ENCODE results near the gene RPA3. TPM values are rescaled to one million over a fixed set of nuclear protein-coding genes. Genes with fewer than 3 reads are reported as not detected.

Gene RPA3
- total and polyA plus RNA-seq, 2 of the 13 experiments (the other 11 are each of a cell fraction or from before 2014, with no cell fraction given) = 38.3 to 154 TPM

- no peak overlapping the region for H3K9ac ChIP-seq (ENCODE audit: insufficient read depth, low read depth, low read length)
- in situ Hi-C loops (cut with HindIII; ENCODE audit: extremely low pct_ligation_motif_present, low pct_unique_long_range_greater_than_20kb) = no loop called here
- BruUV-seq (replicated peaks) = no TSS peak
- no peak for FAIRE-seq
- DNase-seq (ENCODE audit: low spot score) = no peak
- H2AFZ ChIP-seq (ENCODE audit: low read length) = no peak overlapping the region
- ChIA-PET POLR2A (no interaction called here), CTCF (ENCODE audit: low intra/inter-chr PET ratio, low total read pairs) (no interaction called here)
- no peaks in the 10 kb centered on the region for H3K36me3 ChIP-seq (replicated peaks in 1 of 2; ENCODE audit: control insufficient read depth in 1 of 2, insufficient read depth in 2 of 2, low read length in 2 of 2)
- H3K4me1 ChIP-seq (ENCODE audit: insufficient read depth, low read length) = peaks cover 6% of the 10 kb centered on the region
- no peaks in the 10 kb centered on the region for H3K79me2 ChIP-seq (ENCODE audit: insufficient read depth, low read length)
- no peaks in the 10 kb centered on the region for H4K20me1 ChIP-seq (ENCODE audit: insufficient read depth, low read length)
- H3K4me2 ChIP-seq (ENCODE audit: low read depth, low read length) = no peak overlapping the region
- intact Hi-C loops (cut with micrococcal nuclease; ENCODE audit: unreplicated experiment) = no loop called here
- no peak overlapping the region for H3K4me3 ChIP-seq (replicated peaks in 1 of 3; ENCODE audit: insufficient read depth in 1 of 3, low read depth in 2 of 3, low read length in 3 of 3)
- H3K9me3 ChIP-seq (ENCODE audit: low read length) = no peaks in the 10 kb centered on the region
- 95% methylated on average over 1 of the region's 1 CpG for WGBS (ENCODE audit: low lambda C conversion rate)
- no peak for ATAC-seq
- H3K27ac ChIP-seq (ENCODE audit: extremely low read length, insufficient read depth, low read length) = no peak overlapping the region
- no peaks in the 10 kb centered on the region for H3K27me3 ChIP-seq (ENCODE audit: control insufficient read depth in 1 of 2, insufficient read depth in 2 of 2, low read length in 2 of 2)
- TF ChIP-seq ZC3H4 (CRISPR knock-in tag; IDR thresholded peaks at IDR 0.05; ENCODE audit: borderline replicate concordance) (no peak), NKX3-1 (CRISPR knock-in tag; IDR thresholded peaks at IDR 0.05) (no peak), ZNF549 (CRISPR knock-in tag; IDR thresholded peaks at IDR 0.05) (no peak), SNAPC4 (CRISPR knock-in tag; IDR thresholded peaks at IDR 0.05) (no peak), ZNF7 (CRISPR knock-in tag; IDR thresholded peaks at IDR 0.05) (no peak), PRMT3 (CRISPR knock-in tag; IDR thresholded peaks at IDR 0.05; ENCODE audit: borderline replicate concordance, low read depth) (no peak), MNT (IDR thresholded peaks at IDR 0.05) (no peak), ZFP37 (CRISPR knock-in tag; IDR thresholded peaks at IDR 0.05; ENCODE audit: borderline replicate concordance) (no peak), FOXP1 (IDR thresholded peaks at IDR 0.05) (no peak), FOXP1 (CRISPR knock-in tag; IDR thresholded peaks at IDR 0.05) (no peak), ZNF121 (CRISPR knock-in tag; IDR thresholded peaks at IDR 0.05) (no peak), DR1 (CRISPR knock-in tag; IDR thresholded peaks at IDR 0.05) (no peak), SNRNP70 (IDR thresholded peaks at IDR 0.05; ENCODE audit: low read depth, low read length) (no peak), ZBTB33 (CRISPR knock-in tag; IDR thresholded peaks at IDR 0.05) (no peak), PHB2 (IDR thresholded peaks at IDR 0.05; ENCODE audit: partially characterized antibody) (no peak), ZSCAN20 (CRISPR knock-in tag; IDR thresholded peaks at IDR 0.05; ENCODE audit: borderline replicate concordance) (no peak)
- TF ChIP-seq, protein P1, sequence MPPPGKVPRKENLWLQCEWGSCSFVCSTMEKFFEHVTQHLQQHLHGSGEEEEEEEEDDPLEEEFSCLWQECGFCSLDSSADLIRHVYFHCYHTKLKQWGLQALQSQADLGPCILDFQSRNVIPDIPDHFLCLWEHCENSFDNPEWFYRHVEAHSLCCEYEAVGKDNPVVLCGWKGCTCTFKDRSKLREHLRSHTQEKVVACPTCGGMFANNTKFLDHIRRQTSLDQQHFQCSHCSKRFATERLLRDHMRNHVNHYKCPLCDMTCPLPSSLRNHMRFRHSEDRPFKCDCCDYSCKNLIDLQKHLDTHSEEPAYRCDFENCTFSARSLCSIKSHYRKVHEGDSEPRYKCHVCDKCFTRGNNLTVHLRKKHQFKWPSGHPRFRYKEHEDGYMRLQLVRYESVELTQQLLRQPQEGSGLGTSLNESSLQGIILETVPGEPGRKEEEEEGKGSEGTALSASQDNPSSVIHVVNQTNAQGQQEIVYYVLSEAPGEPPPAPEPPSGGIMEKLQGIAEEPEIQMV (CRISPR knock-in tag; IDR thresholded peaks at IDR 0.05; ENCODE audit: low read depth) = no peak
Observed at GRCh38 chr7:7687800-7688199, 30.6 kb downstream of the RPA3 start.

All from HepG2 (cell line).